Activated T-cell treated with anti-CD3 and anti-CD28 coated beads, Interleukin-2, amount 50 U/mL, for 72 hours (primary cell): ENCODE measurements around the gene PKD1L1. TPM values are rescaled to one million over a fixed set of nuclear protein-coding genes. Genes with fewer than 3 reads are reported as not detected.
"Not testable (repeated sequence)": the region's sequence is repeated elsewhere in the genome, so short reads cannot be mapped to it uniquely, and the experiment has no call there.

Experiments
- ATAC-seq, 2 donors: fragments of 150-1000 bp; cut with Tn5 transposase; replicated peaks in 1 of 2; 2 replicates each; pipeline ENCODE4 v1.10.0; 2021; ENCODE audit warnings: moderate library complexity in 2 of 2, mild to moderate bottlenecking in 1 of 2
- DNase-seq, 2 donors: peaks; one replicate each; pipeline ENCODE4 v3.0.0; 2021 to 2022; ENCODE audit warnings: mixed read lengths in 1 of 2
- H3K27ac Mint-ChIP-seq: one replicate; pipeline ENCODE4 v1.8.0; 2022; ENCODE audit warnings: mild to moderate bottlenecking, moderate library complexity, mixed read lengths
- H3K27me3 Mint-ChIP-seq: one replicate; pipeline ENCODE4 v1.8.0; 2022; ENCODE audit warnings: low read depth, mixed read lengths
- H3K36me3 Mint-ChIP-seq, 2 donors: one replicate each; pipeline ENCODE4 v1.8.0; 2022; ENCODE audit warnings: mixed read lengths in 2 of 2, mild to moderate bottlenecking in 1 of 2; ENCODE audit not compliant: insufficient read depth in 2 of 2
- H3K4me1 Mint-ChIP-seq: one replicate; pipeline ENCODE4 v1.8.0; 2022; ENCODE audit warnings: low read depth, mixed read lengths
- H3K4me3 Mint-ChIP-seq, 2 donors: one replicate each; pipeline ENCODE4 v1.8.0; 2022; ENCODE audit warnings: mild to moderate bottlenecking in 2 of 2, mixed read lengths in 2 of 2, moderate library complexity in 2 of 2
- H3K9me3 Mint-ChIP-seq, 2 donors: one replicate each; pipeline ENCODE4 v1.8.0; 2022; ENCODE audit warnings: mixed read lengths in 2 of 2
- total RNA-seq, 2 donors: library from RNA; stranded (reverse); gene quantifications; one replicate each; pipeline ENCODE4 v1.2.3, GENCODE V29; 2022

Gene PKD1L1, protein sequence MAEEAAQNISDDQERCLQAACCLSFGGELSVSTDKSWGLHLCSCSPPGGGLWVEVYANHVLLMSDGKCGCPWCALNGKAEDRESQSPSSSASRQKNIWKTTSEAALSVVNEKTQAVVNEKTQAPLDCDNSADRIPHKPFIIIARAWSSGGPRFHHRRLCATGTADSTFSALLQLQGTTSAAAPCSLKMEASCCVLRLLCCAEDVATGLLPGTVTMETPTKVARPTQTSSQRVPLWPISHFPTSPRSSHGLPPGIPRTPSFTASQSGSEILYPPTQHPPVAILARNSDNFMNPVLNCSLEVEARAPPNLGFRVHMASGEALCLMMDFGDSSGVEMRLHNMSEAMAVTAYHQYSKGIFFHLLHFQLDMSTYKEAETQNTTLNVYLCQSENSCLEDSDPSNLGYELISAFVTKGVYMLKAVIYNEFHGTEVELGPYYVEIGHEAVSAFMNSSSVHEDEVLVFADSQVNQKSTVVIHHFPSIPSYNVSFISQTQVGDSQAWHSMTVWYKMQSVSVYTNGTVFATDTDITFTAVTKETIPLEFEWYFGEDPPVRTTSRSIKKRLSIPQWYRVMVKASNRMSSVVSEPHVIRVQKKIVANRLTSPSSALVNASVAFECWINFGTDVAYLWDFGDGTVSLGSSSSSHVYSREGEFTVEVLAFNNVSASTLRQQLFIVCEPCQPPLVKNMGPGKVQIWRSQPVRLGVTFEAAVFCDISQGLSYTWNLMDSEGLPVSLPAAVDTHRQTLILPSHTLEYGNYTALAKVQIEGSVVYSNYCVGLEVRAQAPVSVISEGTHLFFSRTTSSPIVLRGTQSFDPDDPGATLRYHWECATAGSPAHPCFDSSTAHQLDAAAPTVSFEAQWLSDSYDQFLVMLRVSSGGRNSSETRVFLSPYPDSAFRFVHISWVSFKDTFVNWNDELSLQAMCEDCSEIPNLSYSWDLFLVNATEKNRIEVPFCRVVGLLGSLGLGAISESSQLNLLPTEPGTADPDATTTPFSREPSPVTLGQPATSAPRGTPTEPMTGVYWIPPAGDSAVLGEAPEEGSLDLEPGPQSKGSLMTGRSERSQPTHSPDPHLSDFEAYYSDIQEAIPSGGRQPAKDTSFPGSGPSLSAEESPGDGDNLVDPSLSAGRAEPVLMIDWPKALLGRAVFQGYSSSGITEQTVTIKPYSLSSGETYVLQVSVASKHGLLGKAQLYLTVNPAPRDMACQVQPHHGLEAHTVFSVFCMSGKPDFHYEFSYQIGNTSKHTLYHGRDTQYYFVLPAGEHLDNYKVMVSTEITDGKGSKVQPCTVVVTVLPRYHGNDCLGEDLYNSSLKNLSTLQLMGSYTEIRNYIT (N-terminal part only)
- under 1 TPM; 0.10 to 0.35 TPM for total RNA-seq

GRCh38 chr7:47948141-47948790 is at the start of gene PKD1L1:
Gene PKD1L1, minus strand, starts transcription at chr7:47948466. Its CDS starts 26 bp downstream, at chr7:47948440.
- Mint-ChIP-seq H3K9me3 (no peaks in the 10 kb centered on the region), H3K36me3 (no peaks in the 10 kb centered on the region), H3K27me3 (no peaks in the 10 kb centered on the region), H3K27ac (no peak within 1 kb of the TSS), H3K4me3 (no peak within 1 kb of the TSS), H3K4me1 (no peaks in the 10 kb centered on the region)
- ATAC-seq (no peak), DNase-seq (no peak)

DNA sequence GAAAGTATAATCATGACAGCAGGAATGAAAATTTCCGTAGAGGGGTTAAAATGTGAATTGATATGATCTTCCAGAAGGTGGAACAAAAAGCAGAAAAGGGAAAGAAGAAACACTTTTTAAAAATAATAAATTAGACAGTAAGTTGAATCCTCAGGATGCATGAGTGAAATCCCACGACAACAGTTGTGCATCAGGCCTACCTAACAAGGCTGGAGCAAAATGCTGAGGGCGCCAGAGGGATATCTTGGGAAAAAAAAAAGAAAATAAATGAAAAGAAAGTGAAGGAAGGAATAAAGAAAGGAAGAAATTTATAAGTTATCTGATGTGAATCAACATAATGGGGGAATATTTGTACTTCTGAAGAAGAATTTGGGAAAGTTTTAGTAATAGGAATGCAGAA is 44.2 kb upstream of the PKD1L1 start:
- ATAC-seq: no peak
- DNase-seq: no peak
- peak overlapping the region; percentile 98 for H3K27ac Mint-ChIP-seq
- peaks cover 18% of the 10 kb centered on the region for H3K4me1 Mint-ChIP-seq
- H3K9me3 Mint-ChIP-seq: peaks cover 8 to 11% of the 10 kb centered on the region in 2 donors
- H3K4me3 Mint-ChIP-seq: peak overlapping the region; percentile 90 to 97
- peaks cover 0 to 4% of the 10 kb centered on the region in 2 donors for H3K36me3 Mint-ChIP-seq
- H3K27me3 Mint-ChIP-seq: no peaks in the 10 kb centered on the region

DNA sequence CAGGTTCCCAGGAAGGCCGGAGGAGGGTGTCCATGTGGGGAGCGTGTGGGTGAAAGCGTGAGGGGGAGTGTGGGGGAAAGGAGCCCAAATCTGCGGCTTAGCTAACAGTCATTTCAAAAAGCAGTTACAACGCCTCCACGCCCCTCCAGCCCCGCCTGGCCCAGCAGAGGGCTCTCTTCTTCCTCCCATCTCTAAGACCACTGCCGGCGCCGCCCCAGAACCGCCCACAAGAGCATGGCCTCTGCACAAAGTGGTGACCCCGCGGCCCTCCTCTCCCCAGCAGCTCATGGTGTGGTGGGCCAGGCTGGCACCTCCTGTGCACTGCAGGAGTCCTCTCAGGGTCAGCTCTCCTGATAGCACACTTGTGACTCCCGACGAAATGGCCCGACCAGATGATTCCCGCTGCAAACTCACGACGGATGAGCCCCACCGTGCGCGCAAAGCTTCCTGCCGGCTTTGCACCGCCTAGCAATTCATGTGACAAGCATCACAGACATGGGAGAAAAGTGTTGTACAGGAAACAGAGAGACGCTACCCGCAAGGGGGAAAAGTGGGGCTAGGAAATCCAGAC is 43.6 kb upstream of the PKD1L1 start:
- peak; percentile 99 for ATAC-seq

GRCh38 chr7:47991270-47991669 is 43.0 kb upstream of the PKD1L1 start:
- H3K9me3 Mint-ChIP-seq: peaks cover 8 to 11% of the 10 kb centered on the region in 2 donors
- H3K36me3 Mint-ChIP-seq: peaks cover 0 to 4% of the 10 kb centered on the region in 2 donors
- H3K4me1 Mint-ChIP-seq: peaks cover 18% of the 10 kb centered on the region
- H3K27ac Mint-ChIP-seq: peak overlapping the region; percentile 91
- DNase-seq: no peak
- no peaks in the 10 kb centered on the region for H3K27me3 Mint-ChIP-seq
- no peak for ATAC-seq
- peak overlapping the region; percentile 90 to 97 for H3K4me3 Mint-ChIP-seq

More for the DNA sequence above, 43.6 kb upstream of the PKD1L1 start:
- Mint-ChIP-seq H3K4me3 (peak overlapping the region; percentile 90 to 97), H3K4me1 (peaks cover 18% of the 10 kb centered on the region), H3K27me3 (no peaks in the 10 kb centered on the region), H3K9me3 (peaks cover 8 to 11% of the 10 kb centered on the region in 2 donors), H3K36me3 (peaks cover 0 to 4% of the 10 kb centered on the region in 2 donors), H3K27ac (peak overlapping the region; percentile 98)
- peak; percentile 88 to 89 for DNase-seq

DNA sequence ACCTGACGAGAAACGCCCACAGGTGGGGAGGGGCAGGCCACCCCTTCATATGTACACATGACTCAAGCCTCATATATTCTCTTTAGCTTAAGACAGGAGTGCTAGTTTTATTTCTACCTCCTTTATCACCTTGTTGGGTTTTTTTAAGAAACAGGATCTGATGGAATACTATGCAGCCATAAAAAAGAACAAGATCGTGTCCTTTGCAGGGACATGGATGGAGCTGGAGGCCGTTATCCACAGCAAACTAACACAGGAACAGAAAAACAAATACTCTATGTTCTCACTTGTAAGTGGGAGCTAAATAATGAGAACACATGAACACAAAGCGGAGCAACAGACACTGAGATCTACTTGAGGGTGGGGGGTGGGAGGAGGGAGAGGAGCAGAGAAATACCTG is 42.3 kb upstream of the PKD1L1 start:
- H3K9me3 Mint-ChIP-seq: peaks cover 8 to 11% of the 10 kb centered on the region in 2 donors
- no peaks in the 10 kb centered on the region for H3K27me3 Mint-ChIP-seq
- peaks cover 18% of the 10 kb centered on the region for H3K4me1 Mint-ChIP-seq
- peak overlapping the region in 1 of 2 donors; percentile 32 for H3K4me3 Mint-ChIP-seq
- no peak overlapping the region for H3K27ac Mint-ChIP-seq
- peaks cover 0 to 4% of the 10 kb centered on the region in 2 donors for H3K36me3 Mint-ChIP-seq
- no peak for DNase-seq
- no peak for ATAC-seq

- not testable (repeated sequence) for H3K27ac Mint-ChIP-seq, ATAC-seq, DNase-seq, H3K27me3 Mint-ChIP-seq, H3K36me3 Mint-ChIP-seq, H3K9me3 Mint-ChIP-seq, H3K4me3 Mint-ChIP-seq
- H3K4me1 Mint-ChIP-seq: peaks cover 18% of the 10 kb centered on the region
Measured at GRCh38 chr7:47989607-47990400, 41.5 kb upstream of the PKD1L1 start.

GRCh38 chr7:47988496-47989386 is 40.5 kb upstream of the PKD1L1 start:
- ATAC-seq (no peak), DNase-seq (no peak)
- Mint-ChIP-seq H3K9me3 (no peaks in the 10 kb centered on the region), H3K4me3 (no peak overlapping the region), H3K36me3 (no peaks in the 10 kb centered on the region), H3K27me3 (no peaks in the 10 kb centered on the region), H3K4me1 (peaks cover 18% of the 10 kb centered on the region), H3K27ac (no peak overlapping the region)

DNA sequence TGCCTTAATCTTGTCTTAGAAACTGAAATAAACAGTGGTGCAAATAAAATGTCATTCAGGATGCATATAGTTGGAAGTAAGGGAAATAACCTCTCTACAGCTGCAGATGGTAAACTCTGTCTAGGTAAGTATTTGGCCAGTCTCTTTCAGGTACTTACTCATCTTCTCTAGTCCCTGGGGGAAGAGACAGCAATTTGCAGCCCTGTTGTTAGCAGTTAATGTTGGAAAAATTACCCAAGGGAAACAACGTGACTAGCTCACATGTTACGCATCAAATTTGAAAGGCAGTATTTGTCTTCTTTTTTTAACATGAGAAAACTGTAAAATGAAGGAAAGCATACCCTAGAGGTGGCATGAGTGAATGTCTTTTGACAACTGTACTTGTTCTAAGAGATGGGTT is 34.3 kb upstream of the PKD1L1 start:
- H3K27ac Mint-ChIP-seq: peak overlapping the region; percentile 14

GRCh38 chr7:47980648-47981047 is 32.4 kb upstream of the PKD1L1 start:
- not testable (repeated sequence) for ATAC-seq, H3K27me3 Mint-ChIP-seq, DNase-seq, H3K9me3 Mint-ChIP-seq, H3K4me3 Mint-ChIP-seq, H3K27ac Mint-ChIP-seq
- Mint-ChIP-seq H3K4me1 (peaks cover 32% of the 10 kb centered on the region), H3K36me3 (peaks cover 12 to 23% of the 10 kb centered on the region in 2 donors)

More for the DNA sequence above, 34.3 kb upstream of the PKD1L1 start:
- Mint-ChIP-seq H3K27me3 (no peaks in the 10 kb centered on the region), H3K4me3 (no peak overlapping the region), H3K36me3 (peaks cover 4 to 10% of the 10 kb centered on the region in 2 donors), H3K4me1 (peaks cover 23% of the 10 kb centered on the region), H3K9me3 (no peaks in the 10 kb centered on the region)
- no peak for ATAC-seq
- no peak for DNase-seq

GRCh38 chr7:47979832-47980181 is 31.5 kb upstream of the PKD1L1 start:
- ATAC-seq (no peak), DNase-seq (no peak)
- no peaks in the 10 kb centered on the region for H3K9me3 Mint-ChIP-seq
- peak overlapping the region; percentile 65 for H3K27ac Mint-ChIP-seq
- H3K27me3 Mint-ChIP-seq: no peaks in the 10 kb centered on the region
- peaks cover 34% of the 10 kb centered on the region for H3K4me1 Mint-ChIP-seq
- H3K4me3 Mint-ChIP-seq: peak overlapping the region; percentile 89 to 91
- peaks cover 12 to 26% of the 10 kb centered on the region in 2 donors for H3K36me3 Mint-ChIP-seq
